Dermis blood vessel endothelial cell (primary cell): Measurements from ENCODE around the gene IDI1. TPM values are rescaled to one million over a fixed set of nuclear protein-coding genes. Genes with fewer than 3 reads are reported as not detected.
"Not testable (repeated sequence)": the region's sequence is repeated elsewhere in the genome, so short reads cannot be mapped to it uniquely, and the experiment has no call there.

Experiments
- DNase-seq: peaks from one replicate; pipeline ENCODE4 v3.0.0; 2010
- total RNA-seq: library from RNA; depleted of rRNA; stranded (reverse); fragments of >200 nt; gene quantifications from 2 replicates; pipeline ENCODE4 v1.2.3, GENCODE V29; 2014

The IDI1 gene
- total RNA-seq, 1 donor from 2014 or later, result 59.6 TPM

GRCh38 chr10:1033601-1034000 lies 15.3 kb downstream of the IDI1 start:
- no peak for DNase-seq

- DNase-seq, result no peak
Measured at GRCh38 chr10:1029838-1030237, 19.1 kb downstream of the IDI1 start.

DNA sequence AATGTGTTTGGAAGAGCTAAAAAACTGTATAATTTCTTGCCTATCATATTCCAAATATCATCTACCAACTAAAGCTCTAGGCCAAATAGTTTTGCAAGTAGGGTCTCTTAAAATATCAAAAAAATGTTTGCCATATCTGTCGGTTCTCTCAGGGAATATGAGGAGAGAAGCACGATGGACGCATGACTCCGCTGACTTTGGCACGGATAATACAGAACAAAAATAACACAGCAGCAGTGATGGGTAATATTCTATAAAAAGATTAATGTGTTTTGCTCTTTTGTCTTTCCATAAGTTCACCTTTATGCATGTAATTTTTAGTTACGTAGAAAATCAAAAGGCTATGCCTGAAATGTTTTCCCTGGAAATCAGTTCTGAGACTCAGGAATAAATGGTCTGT lies 22.3 kb downstream of the IDI1 start:
- no peak for DNase-seq

GRCh38 chr10:1025683-1026082 lies 23.2 kb downstream of the IDI1 start, which contains the start of gene IDI2:
Gene IDI2 (minus strand): TSS chr10:1025859. CDS start chr10:1024723, 1,136 bp downstream.
- DNase-seq, result no peak

- no peak for DNase-seq
Measured at GRCh38 chr10:1024103-1024502, 24.8 kb downstream of the IDI1 start.

- no peak for DNase-seq
Measured at GRCh38 chr10:1022413-1022812, 26.5 kb downstream of the IDI1 start.

GRCh38 chr10:1020958-1021357 lies 28.0 kb downstream of the IDI1 start:
- no peak for DNase-seq

GRCh38 chr10:1020460-1020859 lies 28.5 kb downstream of the IDI1 start:
- DNase-seq, result no peak

- DNase-seq, result no peak
Measured at GRCh38 chr10:1019362-1019761, 29.6 kb downstream of the IDI1 start.

DNA sequence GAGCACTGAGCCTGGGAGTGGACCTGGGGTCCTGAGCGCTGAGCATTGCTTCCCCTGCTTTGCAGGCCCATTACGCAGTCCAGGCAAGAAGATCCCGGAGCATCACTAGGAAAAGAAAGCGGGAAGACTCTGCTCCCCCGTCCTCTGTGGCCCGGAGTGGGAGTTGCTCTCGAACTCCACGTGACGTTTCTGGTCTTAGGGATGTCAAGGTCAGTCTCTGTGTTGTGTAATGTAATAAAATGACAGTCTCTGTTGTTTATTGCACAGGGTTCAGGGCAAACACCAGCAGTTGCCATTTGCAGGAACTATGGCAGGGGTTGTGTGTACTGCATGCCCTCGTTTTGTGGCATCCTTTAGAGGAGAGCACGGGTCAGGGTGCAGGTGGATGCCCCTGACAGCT lies 33.2 kb downstream of the IDI1 start:
- DNase-seq, result no peak

GRCh38 chr10:1011696-1012095 lies 37.2 kb downstream of the IDI1 start:
- DNase-seq, result no peak

DNA sequence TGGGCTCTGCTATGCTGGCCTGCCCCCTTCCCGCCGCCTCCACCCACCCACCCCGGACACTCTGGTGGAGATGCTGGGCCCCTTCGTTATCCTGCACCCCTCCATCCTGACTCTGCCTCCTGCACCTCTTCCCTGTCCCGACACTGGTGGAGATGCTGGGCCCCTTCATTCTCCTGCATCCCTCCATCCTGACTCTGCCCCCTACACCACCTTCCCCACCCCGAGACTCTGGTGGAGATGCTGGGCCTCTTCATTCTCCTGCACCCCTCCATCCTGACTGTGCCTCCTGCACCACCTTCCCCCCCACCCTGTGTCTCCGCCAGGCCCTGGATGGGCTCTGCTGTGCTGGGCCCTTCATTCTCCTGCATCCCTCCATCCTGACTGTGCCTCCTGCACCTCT lies 38.2 kb downstream of the IDI1 start:
- no peak for DNase-seq

DNA sequence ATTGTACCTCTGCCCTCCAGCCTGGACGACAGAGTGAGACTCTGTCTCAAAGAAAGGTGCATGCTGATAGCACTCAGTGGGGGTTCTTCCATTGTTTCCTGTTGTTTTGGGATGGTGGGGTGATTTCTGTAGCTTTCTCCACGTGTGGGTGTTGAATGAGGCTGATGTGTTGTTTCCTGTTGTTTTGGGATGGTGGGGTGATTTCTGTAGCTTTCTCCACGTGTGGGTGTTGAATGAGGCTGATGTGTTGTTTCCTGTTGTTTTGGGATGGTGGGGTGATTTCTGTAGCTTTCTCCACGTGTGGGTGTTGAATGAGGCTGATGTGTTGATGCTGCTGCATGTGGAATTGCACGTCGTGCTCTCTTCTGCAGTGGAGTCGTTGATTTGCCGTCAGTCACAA lies 39.0 kb downstream of the IDI1 start:
- DNase-seq, result not testable (repeated sequence)

DNA sequence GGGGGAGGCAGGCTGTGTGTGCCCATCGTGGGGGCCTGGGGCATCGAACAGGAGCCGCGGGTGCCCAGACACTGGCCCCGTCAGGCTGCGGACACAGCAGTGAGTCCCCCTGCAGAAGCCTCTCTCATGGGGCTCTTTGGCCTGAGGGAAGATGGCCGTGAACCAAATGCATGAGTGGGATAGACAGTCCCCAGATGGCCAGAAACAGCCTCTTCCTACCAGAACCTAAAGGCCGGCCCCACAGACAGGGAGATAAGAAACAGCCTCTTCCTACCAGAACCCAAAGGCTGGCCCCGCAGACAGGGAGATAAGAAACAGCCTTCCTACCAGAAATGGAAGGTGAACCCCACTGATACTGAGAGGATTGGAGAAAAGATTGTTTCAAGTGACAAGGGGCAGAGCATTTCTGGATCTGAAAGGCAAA lies 39.8 kb downstream of the IDI1 start:
- DNase-seq, result no peak

DNA sequence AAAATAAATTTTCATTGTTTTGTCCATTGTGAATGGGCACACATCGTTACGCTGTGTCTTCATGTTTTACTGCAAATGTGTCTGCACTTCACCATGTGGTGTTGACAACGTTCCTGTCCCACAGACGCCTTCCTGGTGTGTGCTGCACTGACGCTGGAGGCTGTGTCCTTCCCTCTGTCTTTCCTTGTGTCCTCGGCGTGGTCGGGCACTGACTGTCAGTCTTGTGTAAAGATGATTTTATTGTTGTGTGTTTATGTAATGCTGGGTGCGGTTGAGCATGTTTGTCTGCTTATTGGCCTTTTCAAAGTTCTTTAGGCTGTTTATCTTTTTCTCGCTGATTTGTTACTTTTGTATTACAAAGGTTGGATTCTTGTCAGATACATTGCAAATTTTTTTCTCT lies 41.3 kb downstream of the IDI1 start:
- no peak for DNase-seq

DNA sequence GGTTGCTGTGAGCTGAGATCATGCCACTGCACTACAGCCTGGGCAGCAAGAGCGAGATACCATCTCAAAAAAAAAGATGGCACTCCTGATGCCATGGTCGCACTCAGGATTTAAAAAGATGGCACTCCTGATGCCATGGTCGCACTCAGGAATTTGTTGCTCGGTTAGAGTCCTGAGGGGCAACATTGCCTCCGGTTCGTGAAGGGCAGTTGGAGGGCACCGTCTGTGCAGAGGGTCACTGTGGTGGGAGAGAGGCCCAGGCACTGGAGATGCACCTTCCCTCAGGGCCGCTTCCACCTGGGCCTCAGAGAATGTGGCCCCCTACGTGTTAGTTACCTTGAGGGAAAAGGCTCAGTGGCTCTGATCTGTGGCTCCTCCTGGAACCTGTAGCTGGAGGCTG lies 42.3 kb downstream of the IDI1 start:
- no peak for DNase-seq

- no peak for DNase-seq
Measured at GRCh38 chr10:1003884-1004670, 44.8 kb downstream of the IDI1 start.

GRCh38 chr10:1002425-1003006 lies 46.4 kb downstream of the IDI1 start:
- no peak for DNase-seq

GRCh38 chr10:997266-998022 lies 51.5 kb downstream of the IDI1 start:
- no peak for DNase-seq

GRCh38 chr10:996031-996430 lies 52.9 kb downstream of the IDI1 start:
- no peak for DNase-seq

GRCh38 chr10:995559-995926 lies 53.4 kb downstream of the IDI1 start:
- DNase-seq, result no peak

DNA sequence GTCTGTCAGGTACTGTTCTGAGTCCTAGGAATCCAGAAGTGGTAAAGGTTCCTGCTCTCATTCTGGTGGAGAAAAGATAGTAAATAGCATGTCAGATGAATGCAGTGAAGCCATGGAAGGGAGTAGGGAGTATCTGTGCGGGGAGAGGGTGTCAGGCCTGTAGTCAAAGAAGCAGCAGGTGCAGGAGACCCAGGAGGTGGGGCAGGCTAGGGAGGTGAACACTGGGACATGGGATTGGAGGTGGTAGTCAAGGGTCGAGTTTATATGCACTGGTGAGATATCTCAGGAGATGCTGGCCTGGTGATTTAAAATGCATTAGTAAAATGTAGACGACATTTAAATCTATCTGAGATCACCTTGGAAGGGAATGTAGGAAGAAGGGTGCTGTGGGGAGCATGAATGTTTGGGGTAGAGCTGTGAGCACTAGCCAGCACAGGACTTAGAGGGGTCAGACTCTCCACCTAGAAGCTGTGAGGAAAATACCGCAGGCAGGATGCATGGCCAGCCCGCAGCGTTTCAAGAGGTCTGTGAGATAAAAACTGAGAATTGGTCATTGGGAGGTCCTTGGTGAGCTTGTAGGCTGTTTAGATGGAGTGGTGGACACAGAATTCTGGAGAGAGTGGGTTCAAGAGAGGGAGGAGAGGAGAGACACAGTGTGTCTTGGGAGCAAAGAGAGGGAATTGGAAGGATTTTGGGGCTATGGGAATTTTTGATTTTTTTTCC lies 53.9 kb downstream of the IDI1 start:
- no peak for DNase-seq

DNA sequence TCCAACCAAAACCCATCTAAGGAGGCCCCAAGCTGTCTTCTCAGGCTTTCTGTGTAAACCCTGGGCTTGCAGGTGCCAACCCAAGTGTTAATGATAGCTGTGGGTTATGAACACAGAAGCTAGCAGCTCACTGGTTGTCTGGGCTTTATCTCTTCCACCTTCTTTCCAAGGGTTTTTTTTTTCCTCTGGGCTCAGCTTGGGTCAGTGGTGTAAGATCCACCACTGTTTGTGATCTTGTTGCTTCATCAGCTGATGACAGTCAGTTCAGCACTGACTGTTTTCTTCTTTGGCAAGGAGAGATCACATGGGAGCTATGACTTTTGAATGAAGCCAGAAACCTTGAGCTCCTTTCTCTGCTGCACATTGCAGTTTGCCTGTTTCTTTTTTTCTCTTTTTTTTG lies 56.0 kb downstream of the IDI1 start:
- DNase-seq, result no peak
